ENCODE measurements around the gene INTS1. TPM values are rescaled to one million over a fixed set of nuclear protein-coding genes. Genes with fewer than 3 reads are reported as not detected.

The INTS1 gene
- total RNA-seq, 4 donors from 2014 or later, result 45.7 to 96.5 (median 75.8) TPM

DNA sequence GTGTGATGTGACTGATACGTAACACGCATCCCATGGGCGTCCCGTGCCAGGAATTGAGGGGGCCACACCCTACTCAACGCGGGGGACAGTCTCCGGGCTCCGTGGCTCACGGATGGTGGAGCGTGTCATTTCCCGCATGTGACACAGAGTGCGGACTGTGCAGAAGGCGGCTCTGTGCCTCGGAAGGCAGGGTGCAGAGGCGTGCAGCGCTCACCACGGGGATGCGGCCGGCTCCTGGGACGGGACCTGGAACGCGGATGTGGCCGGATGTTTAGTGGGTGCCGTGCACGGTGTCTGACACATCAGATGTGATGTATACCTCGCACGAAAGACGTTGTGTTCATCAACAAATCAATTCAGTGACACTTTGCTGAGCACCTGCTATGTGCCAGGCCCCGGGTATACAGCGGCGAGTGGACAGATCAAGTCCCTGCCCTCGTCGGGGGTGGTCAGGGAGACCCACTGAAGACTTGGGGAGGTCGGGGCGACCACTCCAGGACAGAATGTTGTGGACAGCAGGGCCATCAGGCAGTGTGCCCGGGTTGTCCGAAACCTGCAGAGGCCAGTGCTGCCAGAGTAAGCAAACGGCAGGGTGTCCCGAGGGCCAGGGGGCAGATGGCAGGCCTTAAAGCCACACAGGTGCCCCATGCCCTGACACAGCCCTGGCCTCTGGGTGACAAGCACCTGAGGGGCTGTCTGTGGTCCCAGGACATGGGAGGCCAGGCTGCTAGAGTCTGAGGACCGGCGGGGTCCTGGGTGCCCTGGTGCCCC, 83.0 kb downstream of the INTS1 start:
- 87% methylated on average over 33 of the region's 41 CpGs for WGBS
- H3K27ac ChIP-seq, result no peak overlapping the region
- H3K27me3 ChIP-seq, result peaks cover 70% of the 10 kb centered on the region
- H3K4me3 ChIP-seq, result no peak overlapping the region
- DNase-seq (ENCODE audit: low spot score in 2 of 2), result no peak
- no peaks in the 10 kb centered on the region for H3K9me3 ChIP-seq
- no peaks in the 10 kb centered on the region for H3K36me3 ChIP-seq
- TF ChIP-seq POLR2AphosphoS5 (IDR thresholded peaks at IDR 0.05) (no peak), POLR2A (IDR thresholded peaks at IDR 0.05) (no peak), CTCF (IDR thresholded peaks at IDR 0.05) (no peak), EP300 (IDR thresholded peaks at IDR 0.05) (no peak)
- H3K4me1 ChIP-seq, result peaks cover 6% of the 10 kb centered on the region

Other genes with a start within 250 kb of the INTS1 start
- 10 to 100 TPM; 15.7 to 23.5 (median 16.9) TPM for gene MICALL2, start 44.9 kb downstream of the INTS1 start, total RNA-seq
- gene MAFK, start 26.3 kb upstream of the INTS1 start, total RNA-seq, result 10 to 100 TPM; 29.3 to 65.0 (median 36.2) TPM
- 100 to 1,000 TPM in 3 of 4 donors, 10 to 100 TPM in 1; 55.0 to 234 (median 112) TPM for gene TMEM184A, start 51.8 kb upstream of the INTS1 start, total RNA-seq
- gene PSMG3, start 65.6 kb upstream of the INTS1 start, total RNA-seq, result 10 to 100 TPM; 35.7 to 79.0 (median 62.0) TPM
- 1 to 10 TPM; 1.4 to 2.5 (median 1.9) TPM for gene ELFN1, start 165.9 kb upstream of the INTS1 start, total RNA-seq